Neuron (in vitro differentiated cells): ENCODE measurements around the gene COLQ.
"Not testable (repeated sequence)": the region's sequence is repeated elsewhere in the genome, so short reads cannot be mapped to it uniquely, and the experiment has no call there.

ENCODE experiments used
- H2AFZ ChIP-seq: one replicate; pipeline ENCODE4 v1.6.1; 2013; ENCODE audit warnings: low read depth, mild to moderate bottlenecking, inconsistent platforms, low read length, moderate library complexity
- H3K27me3 ChIP-seq: one replicate; pipeline ENCODE4 v1.6.1; 2013; ENCODE audit warnings: low read length; ENCODE audit not compliant: insufficient read depth
- H3K36me3 ChIP-seq: one replicate; pipeline ENCODE4 v1.6.1; 2013; ENCODE audit warnings: low read length; ENCODE audit not compliant: insufficient read depth
- H3K4me1 ChIP-seq: one replicate; pipeline ENCODE4 v1.6.1; 2013; ENCODE audit warnings: low read length; ENCODE audit not compliant: insufficient read depth
- H3K4me3 ChIP-seq: 2 replicates; pipeline ENCODE4 v1.5.1; 2013; ENCODE audit warnings: mild to moderate bottlenecking, low read length, moderate library complexity
- H3K9me3 ChIP-seq: one replicate; pipeline ENCODE4 v1.6.1; 2013; ENCODE audit warnings: low read length

Gene COLQ

GRCh38 chr3:15436246-15436645 lies 85.3 kb downstream of the COLQ start:
- H3K4me3 ChIP-seq = no peak overlapping the region
- H3K4me1 ChIP-seq = no peaks in the 10 kb centered on the region
- peaks cover 88% of the 10 kb centered on the region for H3K36me3 ChIP-seq
- no peak overlapping the region for H2AFZ ChIP-seq
- H3K9me3 ChIP-seq = no peaks in the 10 kb centered on the region
- no peaks in the 10 kb centered on the region for H3K27me3 ChIP-seq

GRCh38 chr3:15434756-15435155 lies 86.8 kb downstream of the COLQ start:
- no peak overlapping the region for H2AFZ ChIP-seq
- H3K4me3 ChIP-seq = no peak overlapping the region
- H3K27me3 ChIP-seq = no peaks in the 10 kb centered on the region
- no peaks in the 10 kb centered on the region for H3K4me1 ChIP-seq
- H3K36me3 ChIP-seq = peaks cover 77% of the 10 kb centered on the region
- no peaks in the 10 kb centered on the region for H3K9me3 ChIP-seq

GRCh38 chr3:15433531-15433930 lies 88.0 kb downstream of the COLQ start:
- Histone ChIP-seq H3K4me1 (peaks cover 3% of the 10 kb centered on the region), H2AFZ (no peak overlapping the region), H3K9me3 (no peaks in the 10 kb centered on the region), H3K4me3 (no peak overlapping the region), H3K36me3 (peaks cover 65% of the 10 kb centered on the region), H3K27me3 (no peaks in the 10 kb centered on the region)

GRCh38 chr3:15431256-15431837 lies 90.2 kb downstream of the COLQ start:
- Histone ChIP-seq H3K9me3 (no peaks in the 10 kb centered on the region), H3K36me3 (peaks cover 50% of the 10 kb centered on the region), H3K4me3 (no peak overlapping the region), H3K4me1 (peaks cover 12% of the 10 kb centered on the region), H2AFZ (no peak overlapping the region), H3K27me3 (no peaks in the 10 kb centered on the region)

DNA sequence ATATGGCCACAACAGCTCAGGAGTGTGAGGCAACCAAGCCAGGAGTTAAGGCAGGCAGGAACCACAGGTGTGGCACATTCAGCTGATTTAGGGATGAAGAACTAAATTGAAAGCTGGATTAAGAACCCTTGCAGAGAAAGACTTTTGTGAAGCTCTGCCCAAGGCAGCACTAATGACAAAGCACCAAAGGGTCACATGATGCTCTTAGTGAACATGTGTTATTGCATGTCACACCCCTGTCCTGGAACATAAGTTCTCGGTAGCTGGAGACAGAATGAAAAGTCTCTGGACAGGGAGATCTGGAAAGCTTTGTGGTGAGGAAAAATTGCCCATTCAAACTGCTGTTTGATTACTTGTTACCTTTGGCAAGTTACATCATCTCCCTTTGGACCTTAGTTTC lies 90.9 kb downstream of the COLQ start:
- Histone ChIP-seq H3K4me3 (no peak overlapping the region), H3K36me3 (peaks cover 46% of the 10 kb centered on the region), H3K27me3 (no peaks in the 10 kb centered on the region), H3K4me1 (peaks cover 15% of the 10 kb centered on the region), H3K9me3 (no peaks in the 10 kb centered on the region), H2AFZ (no peak overlapping the region)

DNA sequence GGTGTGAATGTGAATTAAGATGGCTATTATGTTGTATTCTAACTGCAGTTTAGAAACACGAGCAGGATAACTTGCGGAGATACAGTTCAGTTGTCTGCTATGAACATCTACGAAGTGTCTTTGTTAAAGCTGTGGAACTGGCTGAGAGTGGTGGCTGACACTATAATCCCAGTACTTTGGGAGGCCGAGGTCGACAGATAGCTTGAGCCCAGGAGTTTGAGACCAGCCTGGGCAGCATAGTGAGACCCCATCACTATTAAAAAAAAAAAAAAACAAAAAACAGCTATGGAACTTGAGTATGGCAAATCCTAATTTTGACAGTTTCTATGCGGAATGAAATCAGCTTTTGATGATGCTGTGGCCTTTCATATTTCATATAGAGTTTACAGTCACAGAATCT lies 92.4 kb downstream of the COLQ start:
- Histone ChIP-seq H3K36me3 (peaks cover 44% of the 10 kb centered on the region), H3K27me3 (no peaks in the 10 kb centered on the region), H3K4me3 (peak overlapping the region; percentile 94)

DNA sequence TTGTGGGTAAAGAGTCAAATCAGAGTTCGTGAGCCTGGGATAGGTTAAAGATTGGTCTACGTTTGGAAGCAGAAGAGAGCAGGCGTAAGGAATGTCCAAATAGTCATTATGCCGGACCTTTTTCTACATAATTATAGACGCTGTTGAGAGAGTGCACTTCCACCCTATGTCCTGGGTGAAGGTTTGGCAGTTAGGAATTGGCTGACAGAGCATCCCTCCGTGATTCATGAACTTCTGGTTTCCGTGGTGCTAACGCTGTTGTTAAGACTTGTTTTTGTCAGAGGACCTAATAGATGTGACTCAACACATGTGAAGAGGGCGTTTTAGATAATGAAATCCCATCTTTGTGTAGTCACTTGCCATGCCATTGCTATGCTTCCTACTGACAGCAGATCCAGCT lies 93.0 kb downstream of the COLQ start:
- Histone ChIP-seq H3K27me3 (no peaks in the 10 kb centered on the region), H3K9me3 (no peaks in the 10 kb centered on the region), H3K36me3 (peaks cover 44% of the 10 kb centered on the region), H3K4me3 (peak overlapping the region; percentile 94), H3K4me1 (peaks cover 15% of the 10 kb centered on the region), H2AFZ (no peak overlapping the region)

More for the DNA sequence above, 92.4 kb downstream of the COLQ start:
- peaks cover 15% of the 10 kb centered on the region for H3K4me1 ChIP-seq
- H2AFZ ChIP-seq = no peak overlapping the region
- no peaks in the 10 kb centered on the region for H3K9me3 ChIP-seq

DNA sequence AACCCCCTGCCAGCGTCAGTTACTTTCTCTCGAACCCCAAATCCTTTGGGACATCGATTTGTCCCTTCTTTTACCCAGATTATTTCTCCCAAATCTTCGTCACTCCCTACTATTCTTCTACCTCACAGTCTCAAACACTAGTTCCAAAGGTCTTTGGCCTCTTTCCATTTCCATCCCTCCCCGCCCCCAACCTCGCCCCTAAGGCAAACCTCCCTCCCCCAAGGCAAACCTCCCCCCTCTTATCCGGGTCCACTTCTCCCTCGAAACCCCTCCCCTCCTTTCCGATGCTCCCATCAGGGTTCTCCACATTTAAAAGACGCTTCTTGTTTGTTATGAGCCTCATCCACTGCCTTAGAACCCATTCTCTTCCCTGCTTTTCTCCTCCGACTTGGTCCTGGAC lies 93.5 kb downstream of the COLQ start:
- H3K36me3 ChIP-seq = peaks cover 43% of the 10 kb centered on the region
- peak overlapping the region; percentile 94 for H3K4me3 ChIP-seq
- no peaks in the 10 kb centered on the region for H3K27me3 ChIP-seq
- H2AFZ ChIP-seq = no peak overlapping the region
- H3K4me1 ChIP-seq = peaks cover 15% of the 10 kb centered on the region
- no peaks in the 10 kb centered on the region for H3K9me3 ChIP-seq

- peak within 1 kb of the TSS; percentile 94 for H3K4me3 ChIP-seq
- H3K9me3 ChIP-seq = no peaks in the 10 kb centered on the region
- H3K4me1 ChIP-seq = peaks cover 15% of the 10 kb centered on the region
- no peaks in the 10 kb centered on the region for H3K27me3 ChIP-seq
- H2AFZ ChIP-seq = peak within 1 kb of the TSS; percentile 94
- peaks cover 44% of the 10 kb centered on the region for H3K36me3 ChIP-seq
Observed at GRCh38 chr3:15427182-15427880, 94.2 kb downstream of the COLQ start, which contains the start of the genes EAF1 and METTL6. TSS of gene EAF1 (plus strand) at chr3:15427598. CDS start at chr3:15427780, 182 bp downstream. TSS of gene METTL6 (minus strand) at chr3:15427544. CDS start at chr3:15426511, 1,033 bp downstream.

- Histone ChIP-seq H3K9me3 (no peaks in the 10 kb centered on the region), H2AFZ (peak overlapping the region; percentile 94), H3K27me3 (no peaks in the 10 kb centered on the region), H3K36me3 (peaks cover 44% of the 10 kb centered on the region), H3K4me3 (peak overlapping the region; percentile 94), H3K4me1 (peaks cover 15% of the 10 kb centered on the region)
Observed at GRCh38 chr3:15426579-15427118, 94.9 kb downstream of the COLQ start.

GRCh38 chr3:15420871-15421270 lies 100.6 kb downstream of the COLQ start:
- no peaks in the 10 kb centered on the region for H3K27me3 ChIP-seq
- no peak overlapping the region for H3K4me3 ChIP-seq
- H3K9me3 ChIP-seq = no peaks in the 10 kb centered on the region
- no peaks in the 10 kb centered on the region for H3K4me1 ChIP-seq
- no peak overlapping the region for H2AFZ ChIP-seq
- H3K36me3 ChIP-seq = peaks cover 66% of the 10 kb centered on the region

- H3K4me3 ChIP-seq, H3K9me3 ChIP-seq, H3K27me3 ChIP-seq, H3K4me1 ChIP-seq, H2AFZ ChIP-seq: not testable (repeated sequence)
- peaks cover 60% of the 10 kb centered on the region for H3K36me3 ChIP-seq
Observed at GRCh38 chr3:15410966-15411365, 110.5 kb downstream of the COLQ start.

DNA sequence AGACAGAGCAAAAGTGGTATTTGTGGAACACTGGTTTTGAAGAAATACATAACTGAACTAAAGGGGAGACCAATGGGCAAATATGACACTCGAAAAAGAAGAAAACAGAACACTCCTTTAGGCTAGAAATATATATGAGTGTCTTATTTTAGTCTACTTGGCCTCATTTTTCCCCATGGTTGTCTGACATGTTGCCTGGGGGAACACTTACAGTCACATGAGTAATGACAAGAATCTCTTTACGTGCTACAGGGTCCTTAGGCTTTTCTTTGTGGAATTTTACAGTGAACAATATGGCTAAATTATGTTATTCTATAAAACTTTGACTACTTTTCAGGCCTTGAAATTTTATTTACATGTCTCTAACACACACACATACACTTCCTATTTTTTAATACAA lies 111.7 kb downstream of the COLQ start:
- H3K4me3 ChIP-seq = no peak overlapping the region
- H3K9me3 ChIP-seq = no peaks in the 10 kb centered on the region
- H2AFZ ChIP-seq = no peak overlapping the region
- H3K27me3 ChIP-seq = no peaks in the 10 kb centered on the region
- no peaks in the 10 kb centered on the region for H3K4me1 ChIP-seq
- peaks cover 48% of the 10 kb centered on the region for H3K36me3 ChIP-seq
